NCI-H2081 (cell line): ENCODE data around the gene GTSE1.

Experiments used
- DNase-seq, 2 experiments: peaks; one replicate each; lab custom pipeline; 2025; lab: John Stamatoyannopoulos, UW

Gene GTSE1

DNA sequence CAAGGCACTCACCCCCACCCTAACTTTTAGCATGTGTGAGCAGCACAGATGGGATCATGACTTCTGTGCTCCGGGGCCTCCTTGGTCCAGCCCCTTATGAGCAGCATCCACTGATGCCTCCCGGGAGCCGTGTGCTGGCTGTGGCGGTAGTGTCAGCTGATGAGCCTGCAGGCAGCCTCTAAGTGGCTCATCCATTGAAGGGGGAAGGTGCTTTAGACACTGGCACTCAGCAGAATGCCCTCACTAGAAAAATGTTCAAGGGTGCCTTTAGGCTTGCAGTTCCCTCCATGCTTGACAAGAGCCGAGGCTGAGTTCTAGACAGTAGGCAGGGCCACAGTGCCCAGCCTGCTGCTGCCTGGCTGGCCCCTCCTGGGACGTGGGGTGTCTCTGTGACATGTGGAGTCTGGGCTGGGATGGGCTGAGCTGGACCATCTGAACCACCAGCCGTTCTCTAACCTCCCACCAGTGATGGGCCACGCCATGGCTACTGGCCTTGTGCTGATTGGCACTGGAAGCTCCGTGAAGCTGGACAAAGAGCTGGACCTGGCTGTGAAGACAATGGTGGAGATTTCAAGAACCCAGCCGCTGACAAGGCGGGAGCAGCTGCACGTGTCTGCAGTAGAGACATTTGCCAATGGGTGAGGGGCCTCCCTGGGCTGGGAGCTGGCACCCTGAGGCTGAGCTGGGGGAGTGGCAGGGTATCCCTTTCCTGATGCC lies 23.1 kb upstream of the GTSE1 start:
- DNase-seq: no peak

GRCh38 chr22:46274381-46274780 lies 22.3 kb upstream of the GTSE1 start:
- no peak for DNase-seq

DNA sequence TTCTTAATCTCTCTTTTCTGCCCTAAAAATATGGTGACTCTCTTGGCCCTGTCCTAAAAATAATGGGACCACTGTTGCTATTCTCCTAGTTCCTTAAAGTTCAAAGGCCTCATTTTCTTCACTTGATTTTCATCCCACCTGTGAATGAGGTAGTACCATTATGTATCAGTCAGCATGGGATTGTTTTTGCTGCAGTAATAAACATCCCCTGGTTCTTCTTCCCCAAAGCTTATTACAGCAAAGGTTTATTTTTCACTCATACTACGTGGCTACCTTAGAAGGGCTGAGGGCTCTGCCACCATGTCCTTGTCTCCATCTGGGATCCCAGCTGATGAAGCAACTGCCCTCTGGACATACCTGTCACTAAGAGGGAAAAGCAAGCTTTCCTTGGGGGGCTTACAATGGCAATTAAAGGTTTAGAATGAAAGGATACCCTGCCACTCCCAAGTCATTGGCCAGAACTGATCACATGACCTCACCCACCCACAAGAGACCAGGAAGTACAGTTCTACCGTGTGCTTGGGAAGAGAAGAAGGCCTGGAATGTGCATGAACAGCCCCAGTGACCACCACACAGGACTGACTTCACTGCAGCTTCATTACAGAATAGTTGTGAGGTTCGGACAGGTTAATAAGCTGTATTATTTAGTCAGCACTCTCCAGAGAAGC lies 21.1 kb upstream of the GTSE1 start:
- DNase-seq: no peak

DNA sequence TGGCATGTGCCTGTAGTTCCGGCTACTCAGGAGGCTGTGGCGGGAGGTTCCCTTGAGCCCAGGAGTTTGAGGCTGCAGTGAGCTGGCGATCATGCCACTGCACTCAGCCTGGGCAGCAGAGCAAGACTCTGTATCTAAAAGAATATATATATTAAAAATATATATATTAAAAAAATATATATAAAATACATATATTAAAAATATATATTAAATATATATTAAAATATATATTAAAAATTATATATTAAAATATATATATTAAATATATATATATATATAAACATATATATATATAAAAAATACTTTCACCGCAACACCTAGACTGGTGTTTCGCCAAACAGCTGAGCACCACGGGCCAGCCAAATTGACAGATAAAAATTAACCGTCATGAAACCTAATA lies 20.1 kb upstream of the GTSE1 start:
- no peak for DNase-seq

GRCh38 chr22:46278656-46279645 lies 17.7 kb upstream of the GTSE1 start:
- no peak for DNase-seq

GRCh38 chr22:46280063-46280817 lies 16.4 kb upstream of the GTSE1 start:
- no peak for DNase-seq

- no peak for DNase-seq
Observed at GRCh38 chr22:46280999-46281623, 15.6 kb upstream of the GTSE1 start.

GRCh38 chr22:46281866-46282678 lies 14.6 kb upstream of the GTSE1 start:
- no peak for DNase-seq

GRCh38 chr22:46286006-46286405 lies 10.7 kb upstream of the GTSE1 start:
- no peak for DNase-seq

DNA sequence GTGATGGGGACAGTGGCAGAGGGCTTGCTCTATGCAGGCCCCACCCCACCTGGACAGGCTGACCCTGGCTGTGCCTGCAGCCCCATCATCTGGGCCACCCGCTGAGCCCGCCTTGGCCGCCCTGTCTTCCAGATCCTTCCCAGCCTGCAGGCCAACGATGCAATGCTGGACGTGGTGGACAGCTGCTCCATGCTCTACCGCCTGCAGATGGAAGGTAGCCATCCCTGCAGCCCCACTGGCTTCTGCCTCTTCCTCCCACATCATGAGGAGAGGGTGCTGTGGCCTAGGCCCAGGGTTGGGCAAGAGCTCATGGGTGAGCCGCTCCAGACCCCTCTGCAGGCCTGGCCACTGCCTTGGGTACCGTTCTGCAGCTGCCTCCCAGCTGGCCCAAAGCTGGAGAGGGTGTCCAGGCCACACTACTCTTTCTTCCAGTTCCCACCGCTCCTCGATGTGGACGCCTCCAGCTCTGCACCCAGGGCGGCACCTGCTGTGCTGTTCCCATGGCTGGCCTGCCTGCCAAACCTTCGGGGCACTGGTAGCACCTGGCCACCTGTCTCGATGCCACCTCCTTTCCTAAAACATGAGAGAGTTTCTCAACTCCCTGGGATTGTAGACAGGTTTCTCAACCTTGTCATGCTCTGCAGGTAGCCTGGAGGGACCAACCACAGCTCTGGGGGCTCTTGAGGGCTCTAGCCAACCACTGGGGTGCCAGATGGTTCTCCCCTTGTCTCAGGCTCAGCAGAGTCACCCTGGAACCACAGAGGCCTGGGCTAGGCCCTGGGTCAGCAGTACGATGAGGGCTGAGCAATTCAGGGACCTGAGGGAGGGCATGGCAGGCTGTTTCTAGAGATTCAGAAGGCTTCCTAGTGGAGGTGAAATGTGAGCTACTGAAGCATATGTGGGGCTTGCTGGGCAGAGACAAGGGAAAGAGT lies 9.5 kb upstream of the GTSE1 start:
- no peak for DNase-seq

DNA sequence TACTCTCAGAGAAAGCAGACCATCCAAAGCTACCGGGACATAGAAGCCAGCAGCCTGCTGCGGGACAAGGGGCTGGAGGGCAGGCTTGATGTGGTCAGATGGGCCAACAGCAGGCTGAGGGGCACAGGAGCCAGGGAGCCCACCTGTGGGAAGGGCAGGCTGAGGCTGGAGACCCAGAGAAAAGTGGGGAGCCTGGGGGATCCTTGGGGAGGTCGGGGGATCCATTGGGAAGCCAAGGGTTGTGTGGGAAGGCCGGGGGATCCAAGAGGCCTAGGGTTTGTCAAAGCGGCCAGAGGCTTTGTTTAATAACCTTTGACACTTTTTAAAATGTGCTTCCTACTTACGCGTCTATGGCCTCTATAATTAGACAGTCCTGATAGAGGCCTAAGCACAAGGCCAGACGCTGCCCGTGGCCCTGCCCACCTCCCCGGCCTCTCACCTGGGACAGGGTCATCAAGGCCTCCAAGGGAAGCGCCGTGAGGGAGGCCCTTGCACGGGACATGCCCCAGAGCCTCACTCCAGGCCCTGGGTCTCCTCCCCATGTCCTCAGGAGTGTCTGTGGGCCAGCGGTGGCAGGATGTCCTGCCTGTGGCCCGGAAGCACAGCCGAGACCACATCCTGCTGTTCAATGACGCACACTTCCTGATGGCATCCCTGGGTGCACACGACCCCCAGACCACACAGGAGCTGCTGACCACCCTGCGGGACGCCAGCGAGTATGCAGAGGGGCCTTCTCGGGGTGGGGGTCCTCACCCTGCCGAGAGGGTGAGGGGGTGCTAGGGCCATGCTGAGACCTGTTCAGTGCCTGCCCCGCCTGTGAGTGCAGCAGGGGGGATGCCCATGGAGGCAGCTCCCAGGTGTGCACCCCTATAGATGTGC lies 8.6 kb upstream of the GTSE1 start:
- no peak for DNase-seq

DNA sequence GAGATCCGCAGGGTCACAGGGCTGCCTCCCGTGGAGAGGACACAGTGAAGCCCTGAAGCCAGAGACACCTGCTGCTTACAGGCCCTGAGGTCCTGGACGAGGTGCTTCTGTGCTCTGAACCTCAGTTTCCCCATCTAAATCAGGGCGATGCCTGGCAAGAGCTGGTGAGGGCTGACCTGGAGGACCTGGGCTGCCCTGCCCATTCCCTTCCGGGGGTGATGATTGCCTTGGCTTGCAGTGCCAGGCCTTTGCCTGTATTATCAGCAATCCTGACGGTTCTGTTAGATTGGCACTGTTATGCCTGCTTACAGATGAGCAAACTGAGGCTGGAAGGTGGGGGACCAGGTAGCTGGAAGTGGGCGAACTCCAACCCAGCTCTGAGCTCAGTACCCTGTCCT lies 7.8 kb upstream of the GTSE1 start:
- no peak for DNase-seq

- no peak for DNase-seq
Observed at GRCh38 chr22:46289244-46289891, 7.3 kb upstream of the GTSE1 start.

GRCh38 chr22:46290121-46290842 lies 6.4 kb upstream of the GTSE1 start:
- peak in 1 of 2 experiments; percentile 9 for DNase-seq

- peak; percentile 21 to 83 for DNase-seq
Observed at GRCh38 chr22:46290843-46291785, 5.6 kb upstream of the GTSE1 start.

DNA sequence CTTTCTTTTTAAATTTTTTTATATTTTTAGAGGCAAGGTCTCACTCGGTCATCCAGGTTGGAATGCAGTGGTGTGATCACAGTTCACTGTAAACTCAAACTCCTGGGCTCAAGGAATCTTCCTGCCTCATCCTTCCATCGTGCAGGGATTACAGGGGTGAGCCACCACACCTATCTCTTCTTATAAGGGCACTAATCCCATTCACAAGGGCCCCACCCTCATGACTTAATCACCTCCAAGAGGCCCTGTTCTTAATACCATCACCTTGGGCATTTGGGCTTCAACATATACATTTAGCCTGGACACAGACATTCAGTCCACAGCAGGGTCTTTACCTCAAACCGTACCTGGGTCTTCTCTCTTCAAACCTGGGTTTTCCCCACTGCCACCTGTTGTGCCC lies 4.5 kb upstream of the GTSE1 start:
- DNase-seq: no peak
